ENCODE measurements around the gene EDIL3.

DNA sequence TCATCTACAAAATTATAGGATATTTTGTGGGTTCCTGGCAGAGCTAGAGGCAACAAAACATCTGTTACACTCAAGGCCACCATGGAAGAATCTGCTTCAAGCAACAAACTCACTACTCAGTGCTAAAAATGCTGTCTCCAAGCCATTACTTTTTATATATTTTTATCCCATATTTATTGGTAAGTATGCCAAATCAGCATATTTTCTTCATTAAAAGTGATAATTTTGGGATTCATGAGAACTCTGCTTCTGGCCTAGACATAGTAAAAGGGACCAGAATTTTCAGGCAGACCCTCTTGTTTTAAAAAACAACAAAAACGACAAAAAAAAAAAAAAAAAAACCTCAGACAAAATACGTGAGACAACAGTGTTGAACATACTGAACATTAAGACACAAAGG lies 236.0 kb downstream of the EDIL3 start:
- TF ChIP-seq CTCF (IDR thresholded peaks at IDR 0.05 in 2 of 3, conservative IDR thresholded peaks at IDR 0.05 in 1 of 3; ENCODE audit: insufficient read depth in 2 of 3, low read depth in 1 of 3, low read length in 3 of 3) = no peak
- TF ChIP-seq CHD4 (IDR thresholded peaks at IDR 0.05; ENCODE audit: insufficient read depth, insufficient replicate concordance, low read depth, low read length, poor library complexity, severe bottlenecking) = no peak
- no peak for TF ChIP-seq BRF1 (IDR thresholded peaks at IDR 0.05; ENCODE audit: borderline replicate concordance, extremely low read depth, insufficient read length)
- TF ChIP-seq SREBF1 (IDR thresholded peaks at IDR 0.05; ENCODE audit: borderline replicate concordance, low read depth, low read length) = no peak

All from K562 (cell line).